MM.1S (cell line): ENCODE measurements around the gene RASGRP2.

ENCODE experiments used
- DNase-seq: peaks from one replicate; pipeline ENCODE4 v3.0.0-alpha.2; 2015
- H2AFZ ChIP-seq: fragments of 300-600 bp; sonication (generic); 2 replicates; pipeline ENCODE4 v1.6.0; 2016; ENCODE audit warnings: antibody characterized with exemption, low read length
- H3F3A ChIP-seq: fragments of 300-600 bp; sonication (generic); 2 replicates; pipeline ENCODE4 v1.6.1; 2016; ENCODE audit warnings: mild to moderate bottlenecking, antibody characterized with exemption, low read length, moderate library complexity, mixed read lengths; ENCODE audit not compliant: insufficient read depth
- H3K27ac ChIP-seq: fragments of 300-600 bp; sonication (generic); 2 replicates; pipeline ENCODE4 v1.5.1; 2016; ENCODE audit warnings: mild to moderate bottlenecking, low read length
- H3K27me3 ChIP-seq: fragments of 300-600 bp; sonication (generic); replicated peaks from 2 replicates; pipeline ENCODE4 v1.6.0; 2016; ENCODE audit warnings: low read length; ENCODE audit not compliant: insufficient read depth
- H3K36me3 ChIP-seq: fragments of 300-600 bp; sonication (generic); replicated peaks from 2 replicates; pipeline ENCODE4 v1.6.1; 2016; ENCODE audit warnings: mild to moderate bottlenecking, low read length, mixed read lengths; ENCODE audit not compliant: insufficient read depth
- H3K4me1 ChIP-seq: fragments of 300-600 bp; sonication (generic); 2 replicates; pipeline ENCODE4 v1.6.1; 2016; ENCODE audit warnings: low read length, mixed read lengths
- H3K4me2 ChIP-seq: fragments of 300-600 bp; sonication (generic); 2 replicates; pipeline ENCODE4 v1.6.0; 2016; ENCODE audit warnings: low read depth, low read length
- H3K4me3 ChIP-seq: fragments of 300-600 bp; sonication (generic); 2 replicates; pipeline ENCODE4 v1.5.1; 2016; ENCODE audit warnings: low read length, mixed read lengths
- H3K79me2 ChIP-seq: fragments of 300-600 bp; sonication (generic); 2 replicates; pipeline ENCODE4 v1.6.1; 2016; ENCODE audit warnings: mixed run types, low read length, mixed read lengths
- H3K9ac ChIP-seq: fragments of 300-600 bp; sonication (generic); 2 replicates; pipeline ENCODE4 v1.6.1; 2016; ENCODE audit warnings: low read length, mixed read lengths
- H3K9me2 ChIP-seq: fragments of 300-600 bp; sonication (generic); replicated peaks from 2 replicates; pipeline ENCODE4 v1.6.1; 2016; ENCODE audit warnings: mild to moderate bottlenecking, low read length, mixed read lengths; ENCODE audit not compliant: insufficient read depth
- H3K9me3 ChIP-seq: fragments of 300-600 bp; sonication (generic); replicated peaks from 2 replicates; pipeline ENCODE4 v1.6.1; 2016; ENCODE audit warnings: mild to moderate bottlenecking, low read length, mixed read lengths; ENCODE audit not compliant: insufficient read depth
- H4K20me1 ChIP-seq: fragments of 300-600 bp; sonication (generic); 2 replicates; pipeline ENCODE4 v1.6.1; 2016; ENCODE audit warnings: mild to moderate bottlenecking, low read length, moderate library complexity, mixed read lengths; ENCODE audit not compliant: insufficient read depth
- EZH2 ChIP-seq: fragments of 300-600 bp; sonication (generic); optimal IDR thresholded peaks from 2 replicates; pipeline ENCODE3; 2017; ENCODE audit warnings: low read depth, mild to moderate bottlenecking, antibody characterized with exemption, low read length, mixed read lengths
- EZH2phosphoT487 ChIP-seq: fragments of 300-600 bp; sonication (generic); IDR thresholded peaks from 2 replicates; pipeline ENCODE4 v1.6.1; 2018; ENCODE audit warnings: antibody characterized with exemption, low read length
- TF ChIP-seq, protein P1 (sequence below): fragments of 300-600 bp; sonication (generic); IDR thresholded peaks from 2 replicates; pipeline ENCODE4 v1.5.1; 2016; ENCODE audit warnings: antibody characterized with exemption, low read length, mixed read lengths

Gene RASGRP2

DNA sequence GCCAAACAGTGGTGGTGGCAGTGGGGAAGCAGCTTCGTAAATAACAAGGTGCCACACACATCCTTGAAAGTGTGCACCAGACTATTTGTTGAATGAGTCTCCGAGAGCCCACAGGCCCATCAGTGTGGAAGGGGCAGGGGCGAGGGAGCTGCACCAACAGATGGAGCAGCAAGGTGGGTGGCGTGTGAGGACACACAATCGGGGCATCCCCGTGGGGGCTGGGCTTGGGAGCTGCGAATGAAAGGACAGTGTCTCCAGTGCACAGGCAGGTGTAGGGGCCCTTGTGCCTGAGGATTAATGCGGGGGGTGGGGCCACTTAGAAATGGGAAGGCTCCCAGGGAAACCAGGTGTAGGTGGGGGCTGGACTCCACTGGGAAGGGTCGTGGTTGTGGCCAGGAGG lies 23.8 kb downstream of the RASGRP2 start:
- no peaks in the 10 kb centered on the region for H3F3A ChIP-seq

DNA sequence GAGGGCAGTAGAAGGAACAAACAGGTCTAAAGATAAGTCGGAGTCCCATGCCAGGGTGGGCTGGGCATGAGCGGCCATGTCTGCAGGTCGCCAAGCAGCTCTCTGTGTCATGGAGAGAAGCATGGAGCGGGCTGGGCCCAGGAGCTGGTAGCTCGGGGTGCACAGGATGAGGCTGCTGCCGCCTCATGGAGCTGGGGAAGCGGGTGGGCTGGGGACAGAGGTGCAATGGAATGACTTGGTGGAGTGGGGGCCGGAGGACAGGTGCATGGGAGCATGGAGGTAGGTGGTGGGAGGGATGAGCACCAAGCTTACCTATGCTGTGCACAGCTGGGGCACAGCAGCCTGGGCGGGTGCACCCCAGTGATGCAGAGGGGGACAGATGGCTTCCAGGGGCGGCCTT lies 24.5 kb downstream of the RASGRP2 start:
- Histone ChIP-seq H3K4me1 (no peaks in the 10 kb centered on the region), H3F3A (no peaks in the 10 kb centered on the region), H3K79me2 (no peaks in the 10 kb centered on the region), H3K27ac (no peak overlapping the region), H3K9me2 (no peaks in the 10 kb centered on the region), H3K9me3 (no peaks in the 10 kb centered on the region), H3K27me3 (peaks cover 89% of the 10 kb centered on the region), H4K20me1 (no peaks in the 10 kb centered on the region), H3K9ac (no peak overlapping the region), H3K36me3 (no peaks in the 10 kb centered on the region), H2AFZ (no peak overlapping the region), H3K4me3 (no peak overlapping the region), H3K4me2 (no peak overlapping the region)
- DNase-seq: no peak
- TF ChIP-seq EZH2: no peak
- TF ChIP-seq, protein P1, sequence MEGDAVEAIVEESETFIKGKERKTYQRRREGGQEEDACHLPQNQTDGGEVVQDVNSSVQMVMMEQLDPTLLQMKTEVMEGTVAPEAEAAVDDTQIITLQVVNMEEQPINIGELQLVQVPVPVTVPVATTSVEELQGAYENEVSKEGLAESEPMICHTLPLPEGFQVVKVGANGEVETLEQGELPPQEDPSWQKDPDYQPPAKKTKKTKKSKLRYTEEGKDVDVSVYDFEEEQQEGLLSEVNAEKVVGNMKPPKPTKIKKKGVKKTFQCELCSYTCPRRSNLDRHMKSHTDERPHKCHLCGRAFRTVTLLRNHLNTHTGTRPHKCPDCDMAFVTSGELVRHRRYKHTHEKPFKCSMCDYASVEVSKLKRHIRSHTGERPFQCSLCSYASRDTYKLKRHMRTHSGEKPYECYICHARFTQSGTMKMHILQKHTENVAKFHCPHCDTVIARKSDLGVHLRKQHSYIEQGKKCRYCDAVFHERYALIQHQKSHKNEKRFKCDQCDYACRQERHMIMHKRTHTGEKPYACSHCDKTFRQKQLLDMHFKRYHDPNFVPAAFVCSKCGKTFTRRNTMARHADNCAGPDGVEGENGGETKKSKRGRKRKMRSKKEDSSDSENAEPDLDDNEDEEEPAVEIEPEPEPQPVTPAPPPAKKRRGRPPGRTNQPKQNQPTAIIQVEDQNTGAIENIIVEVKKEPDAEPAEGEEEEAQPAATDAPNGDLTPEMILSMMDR: no peak
- TF ChIP-seq EZH2phosphoT487: no peak

More for the DNA sequence above, 23.8 kb downstream of the RASGRP2 start:
- no peaks in the 10 kb centered on the region for H3K4me1 ChIP-seq
- TF ChIP-seq EZH2: no peak
- no peak for TF ChIP-seq EZH2phosphoT487
- TF ChIP-seq, protein P1: no peak
- no peak overlapping the region for H2AFZ ChIP-seq
- H3K27ac ChIP-seq: no peak overlapping the region
- H3K4me2 ChIP-seq: no peak overlapping the region
- DNase-seq: no peak
- no peaks in the 10 kb centered on the region for H3K79me2 ChIP-seq
- H3K27me3 ChIP-seq: peaks cover 89% of the 10 kb centered on the region
- H3K9me2 ChIP-seq: no peaks in the 10 kb centered on the region
- no peak overlapping the region for H3K9ac ChIP-seq
- H3K36me3 ChIP-seq: no peaks in the 10 kb centered on the region
- no peaks in the 10 kb centered on the region for H4K20me1 ChIP-seq
- H3K9me3 ChIP-seq: no peaks in the 10 kb centered on the region
- no peak overlapping the region for H3K4me3 ChIP-seq

DNA sequence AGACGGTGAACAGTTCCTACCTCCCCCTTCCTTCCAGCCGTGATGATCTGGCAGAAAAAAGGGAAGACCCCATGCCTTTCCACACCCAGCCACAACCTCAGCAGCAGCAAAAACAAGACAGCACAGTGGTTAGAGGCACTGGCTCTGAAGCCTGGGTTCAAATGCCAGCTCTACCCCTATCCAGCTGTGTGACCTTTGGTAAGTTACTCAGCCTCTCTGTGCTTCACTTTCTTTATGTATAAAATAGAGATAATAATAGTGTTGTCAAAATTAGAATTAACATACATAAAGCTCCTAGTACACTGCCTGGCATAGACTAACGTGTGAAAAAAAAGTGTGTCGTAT lies 25.2 kb downstream of the RASGRP2 start:
- no peaks in the 10 kb centered on the region for H3F3A ChIP-seq
- H3K9me3 ChIP-seq: no peaks in the 10 kb centered on the region
- no peak overlapping the region for H3K4me2 ChIP-seq
- no peak overlapping the region for H3K4me3 ChIP-seq
- H2AFZ ChIP-seq: no peak overlapping the region
- TF ChIP-seq, protein P1: no peak
- TF ChIP-seq EZH2 (no peak), EZH2phosphoT487 (no peak)
- no peaks in the 10 kb centered on the region for H3K79me2 ChIP-seq
- no peak for DNase-seq
- no peaks in the 10 kb centered on the region for H3K9me2 ChIP-seq
- no peaks in the 10 kb centered on the region for H4K20me1 ChIP-seq
- H3K27ac ChIP-seq: no peak overlapping the region
- H3K4me1 ChIP-seq: no peaks in the 10 kb centered on the region
- H3K36me3 ChIP-seq: no peaks in the 10 kb centered on the region
- no peak overlapping the region for H3K9ac ChIP-seq
- peaks cover 89% of the 10 kb centered on the region for H3K27me3 ChIP-seq
